Heart right ventricle (tissue), 16 donors: ENCODE results near the gene MT1H. TPM values are rescaled to one million over a fixed set of nuclear protein-coding genes. Genes with fewer than 3 reads are reported as not detected.
A peak's percentile ranks its signal among the peaks of the same experiment; 100 is the strongest.

Experiments
- ATAC-seq, 8 donors: fragments of 200-7000 bp; cut with Tn5 transposase; one replicate each; pipeline ENCODE4 v1.9.1; 2020; ENCODE audit warnings: mild to moderate bottlenecking in 8 of 8, moderate library complexity in 8 of 8, moderate number of reproducible peaks in 1 of 8
- DNase-seq, 2 donors: peaks; one replicate each; pipeline ENCODE4 v3.0.0-alpha.2; 2020
- H3K27ac ChIP-seq, 10 donors: fragments of 200-600 bp; sonication (generic) in 2 of 10; one replicate each; pipeline versions ENCODE4 v1.5.0 to v1.8.0; 2020 to 2022; ENCODE audit warnings: mild to moderate bottlenecking in 3 of 10
- H3K27me3 ChIP-seq, 7 donors: fragments of 200-600 bp; one replicate each; pipeline ENCODE4 v1.8.0; 2021 to 2022; ENCODE audit warnings: mild to moderate bottlenecking in 2 of 7
- H3K36me3 ChIP-seq, 9 donors: fragments of 200-600 bp; sonication (generic) in 1 of 9; one replicate each; pipeline versions ENCODE4 v1.5.0 to v1.8.0; 2020 to 2022; ENCODE audit warnings: mild to moderate bottlenecking in 2 of 9
- H3K4me1 ChIP-seq, 9 donors: fragments of 200-600 bp; sonication (generic) in 1 of 9; one replicate each; pipeline versions ENCODE4 v1.5.0 to v1.8.0; 2020 to 2022; ENCODE audit warnings: mild to moderate bottlenecking in 4 of 9
- H3K4me3 ChIP-seq, 10 donors: fragments of 200-600 bp; sonication (generic) in 2 of 10; one replicate each; pipeline versions ENCODE4 v1.5.0 to v1.8.0; 2020 to 2022; ENCODE audit warnings: mild to moderate bottlenecking in 7 of 10, moderate library complexity in 2 of 10
- H3K9me3 ChIP-seq, 11 donors: fragments of 200-600 bp in 10 of 11; sonication (generic) in 2 of 11; one replicate each; pipeline versions ENCODE4 v1.5.0 to v1.8.0; 2013 to 2022; ENCODE audit warnings: mild to moderate bottlenecking in 2 of 11, control low read depth in 1 of 11, moderate library complexity in 1 of 11
- CTCF ChIP-seq, 9 donors: fragments of 200-600 bp; sonication (generic) in 2 of 9; IDR thresholded peaks; one replicate each; pipeline versions ENCODE4 v1.5.0 to v1.8.0; 2021 to 2022; ENCODE audit warnings: antibody characterized with exemption in 9 of 9, mild to moderate bottlenecking in 5 of 9, moderate library complexity in 1 of 9
- WGBS, 2 donors: extraction: QIAGEN DNeasy Blood & Tissue Kit; methylation state at CpG; one replicate each; pipeline ENCODE4 v1.1.7; 2013; ENCODE audit warnings: inconsistent platforms in 1 of 2; 5-methylcytosine and 5-hydroxymethylcytosine counted together
- intact Hi-C, 10 donors: fragments of 100-400 bp; cut with DNase I; formaldehyde crosslinking; loops; one replicate each; pipeline versions ENCODE4 v1.11.1 to v1.14.2; 2022
- polyA plus RNA-seq, 2 donors: library from polyadenylated mRNA; stranded (reverse); fragments of 200-250 nt; gene quantifications; one replicate each; pipeline ENCODE4 v1.2.3, GENCODE V29; 2013
- total RNA-seq, 10 donors: library from RNA; stranded (reverse); fragmentation: NEBNext Ultra II Directional in 3 of 10; extraction: Animal tissue kit (Norgen Biotek cat#: 25700) in 3 of 10; gene quantifications; one replicate each; pipeline versions ENCODE4 v1.2.1 to v1.2.4, GENCODE V29; 2021 to 2023
- donor health status: Arrhythmogenic right ventricular cardiomyopathy.
- donor health status: ischemic (EF 13 %, LVEDD 7.1; RV severe dilation, severe dysfunction).
- donor health status: healthy with polysubstance abuse.
- donor health status: DM: no; HTN: yes; CAD: no.
- donor health status: DM: no; HTN: no; CAD: no.
- donor health status: ischemic (EF 25% LVEDD 6.9; RV normal size, moderate dysfunction).
- donor health status: ischemic (EF 25% LVEDD 5.7; RV mildly dilated, moderate dysfunction).
- donor health status: healthy.
- donor health status: DM: yes; HTN: yes; CAD: no.
- donor health status: Ischemic cardiomyopathy.
- donor health status: ischemic (EF 35%, LVEDD 5.7; RV mildly dilated, moderate dysfunction).
- donor health status: nonischemic (EF 11% LVEDD 7.7; RV severe dilation, severe dysfunction).
- donor health status: DM: yes; HTN: yes; CAD: no.
- donor health status: PGD.
- donor health status: ischemic (EF 29% LVEDD 5.4; RV normal size, mild dysfunction).
- donor health status: nonischemic (EF 23%, LVEDD 6.1; RV moderate dilation, normal function).

MT1H gene
- total and polyA plus RNA-seq, 12 donors, result 2.4 TPM; not detected in 11

- no peak for DNase-seq
- Histone ChIP-seq H3K4me1 (peaks cover 0 to 37% (median 22%) of the 10 kb centered on the region in 9 donors), H3K4me3 (peak overlapping the region; percentile 27 to 72 (median 64)), H3K9me3 (no peaks in the 10 kb centered on the region), H3K36me3 (no peaks in the 10 kb centered on the region), H3K27me3 (peaks cover 3 to 61% (median 25%) of the 10 kb centered on the region in 7 donors), H3K27ac (peak overlapping the region; percentile 43 to 82 (median 76))
- WGBS, 2 donors, result 22 to 28% methylated on average over 14 of the region's 14 CpGs
- no peak for ATAC-seq
- intact Hi-C loops, result no loop called here
- no peak for TF ChIP-seq CTCF (IDR thresholded peaks at IDR 0.05)
Measured at GRCh38 chr16:56631832-56632155, 37.8 kb upstream of the MT1H start.

- ATAC-seq (peak; percentile 77 to 92 (median 86)), DNase-seq (peak in 1 of 2 donors; percentile 78)
- 0 to 1% methylated on average over 55 to 61 of the region's 61 CpGs for WGBS, 2 donors
- peaks cover 0 to 32% (median 17%) of the 10 kb centered on the region in 9 donors for H3K4me1 ChIP-seq
- H3K4me3 ChIP-seq, result peak within 1 kb of the TSS; percentile 27 to 72 (median 64)
- no peak for TF ChIP-seq CTCF (IDR thresholded peaks at IDR 0.05)
- no peaks in the 10 kb centered on the region for H3K9me3 ChIP-seq
- H3K27me3 ChIP-seq, result peaks cover 3 to 66% (median 26%) of the 10 kb centered on the region in 7 donors
- intact Hi-C loops, result no loop called here
- no peaks in the 10 kb centered on the region for H3K36me3 ChIP-seq
- H3K27ac ChIP-seq, result peak within 1 kb of the TSS; percentile 43 to 82 (median 76)
Measured at GRCh38 chr16:56632156-56632847, 37.3 kb upstream of the MT1H start, which contains the start of gene MT1M. Gene MT1M (plus strand): TSS chr16:56632659. CDS start chr16:56632732, 73 bp downstream.

- DNase-seq (no peak), ATAC-seq (peak in 3 of 8 donors; percentile 3 to 18 (median 3))
- H3K36me3 ChIP-seq, result no peaks in the 10 kb centered on the region
- TF ChIP-seq CTCF (IDR thresholded peaks at IDR 0.05), result no peak
- H3K4me1 ChIP-seq, result peaks cover 0 to 27% (median 17%) of the 10 kb centered on the region in 9 donors
- no peaks in the 10 kb centered on the region for H3K9me3 ChIP-seq
- peak overlapping the region; percentile 43 to 82 (median 76) for H3K27ac ChIP-seq
- H3K4me3 ChIP-seq, result peak overlapping the region; percentile 27 to 72 (median 64)
- 48 to 51% methylated on average over 6 of the region's 6 CpGs for WGBS, 2 donors
- intact Hi-C loops, result no loop called here
- peaks cover 3 to 72% (median 28%) of the 10 kb centered on the region in 7 donors for H3K27me3 ChIP-seq
Measured at GRCh38 chr16:56632848-56633365, 36.7 kb upstream of the MT1H start.

GRCh38 chr16:56633535-56633934, 36.1 kb upstream of the MT1H start:
- Histone ChIP-seq H3K9me3 (no peaks in the 10 kb centered on the region), H3K36me3 (no peaks in the 10 kb centered on the region), H3K4me3 (peak overlapping the region in 5 of 10 donors; percentile 46 to 72 (median 67)), H3K27me3 (peaks cover 3 to 78% (median 28%) of the 10 kb centered on the region in 7 donors), H3K27ac (peak overlapping the region in 1 of 10 donors; percentile 27), H3K4me1 (peaks cover 0 to 30% (median 22%) of the 10 kb centered on the region in 9 donors)
- TF ChIP-seq CTCF (IDR thresholded peaks at IDR 0.05), result no peak
- ATAC-seq, result no peak
- intact Hi-C loops, result no loop called here
- no peak for DNase-seq
- WGBS, 2 donors, result 53 to 69% methylated on average over 7 of the region's 7 CpGs
